Measurements from ENCODE around the gene LEMD1. TPM values are rescaled to one million over a fixed set of nuclear protein-coding genes. Genes with fewer than 3 reads are reported as not detected.

Gene LEMD1
- polyA plus RNA-seq, 1 donor from 2014 or later: 67.6 TPM

DNA sequence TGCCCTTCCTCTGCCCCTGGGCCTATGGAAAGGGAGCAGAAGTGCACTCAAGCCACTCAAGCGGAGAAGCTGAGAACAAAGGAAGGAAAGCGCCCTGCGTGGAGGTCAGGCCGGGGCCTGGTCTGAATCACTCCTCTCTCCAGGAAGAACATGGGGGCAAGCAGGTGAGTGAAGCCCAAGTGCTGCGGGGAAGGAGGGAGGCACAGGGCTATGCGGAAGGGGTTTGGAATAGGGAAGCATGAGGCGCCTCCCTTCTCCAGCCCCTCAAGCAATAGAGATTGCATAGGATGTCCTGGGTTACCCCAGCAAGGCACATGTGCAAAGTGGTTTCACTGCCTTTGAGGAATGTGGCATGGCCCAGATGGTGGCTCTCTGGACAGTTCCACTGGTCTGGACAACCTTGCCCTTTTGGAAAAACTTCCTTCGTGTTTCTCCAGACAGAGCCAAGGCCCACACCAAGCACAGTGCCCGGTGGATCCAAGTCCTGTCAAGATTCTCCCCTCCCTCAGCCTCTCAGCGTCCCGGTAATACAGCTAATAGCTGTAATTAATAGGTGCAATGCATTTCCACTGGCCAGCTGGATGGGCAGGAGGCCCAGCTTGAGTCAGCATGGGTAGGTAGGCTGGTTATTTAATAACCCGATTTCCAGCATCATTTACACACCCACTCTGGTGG lies 20.3 kb upstream of the LEMD1 start:
- Histone ChIP-seq H4K20me1 (ENCODE audit: insufficient read depth) (no peaks in the 10 kb centered on the region), H3K4me3 (ENCODE audit: low read length) (no peak overlapping the region), H3K36me3 (ENCODE audit: insufficient read depth, low read length) (peaks cover 4% of the 10 kb centered on the region), H3K27me3 (ENCODE audit: insufficient read depth, low read depth, low read length) (no peaks in the 10 kb centered on the region), H3K9me2 (ENCODE audit: insufficient read depth, low read length) (no peaks in the 10 kb centered on the region), H3K79me2 (replicated peaks; ENCODE audit: insufficient read depth, low read length) (peaks cover 4% of the 10 kb centered on the region), H3F3A (ENCODE audit: insufficient read depth, low read length, poor library complexity, severe bottlenecking) (peaks cover 4% of the 10 kb centered on the region), H3K4me2 (ENCODE audit: low read length) (no peak overlapping the region), H3K9me3 (ENCODE audit: low read length) (no peaks in the 10 kb centered on the region), H3K9ac (ENCODE audit: low read length) (no peak overlapping the region), H2AFZ (ENCODE audit: low read depth, low read length) (no peak overlapping the region), H3K27ac (ENCODE audit: low read length) (peak overlapping the region; percentile 1)
- no peak for TF ChIP-seq MXI1 (conservative IDR thresholded peaks at IDR 0.05; ENCODE audit: poor library complexity, severe bottlenecking)
- TF ChIP-seq EZH2 (IDR thresholded peaks at IDR 0.05; ENCODE audit: borderline replicate concordance, insufficient read depth, low read length, poor library complexity, severe bottlenecking): no peak
- no peak for TF ChIP-seq SMC3 (conservative IDR thresholded peaks at IDR 0.05; ENCODE audit: poor library complexity)
- no peak for TF ChIP-seq RAD21 (conservative IDR thresholded peaks at IDR 0.05)

DNA sequence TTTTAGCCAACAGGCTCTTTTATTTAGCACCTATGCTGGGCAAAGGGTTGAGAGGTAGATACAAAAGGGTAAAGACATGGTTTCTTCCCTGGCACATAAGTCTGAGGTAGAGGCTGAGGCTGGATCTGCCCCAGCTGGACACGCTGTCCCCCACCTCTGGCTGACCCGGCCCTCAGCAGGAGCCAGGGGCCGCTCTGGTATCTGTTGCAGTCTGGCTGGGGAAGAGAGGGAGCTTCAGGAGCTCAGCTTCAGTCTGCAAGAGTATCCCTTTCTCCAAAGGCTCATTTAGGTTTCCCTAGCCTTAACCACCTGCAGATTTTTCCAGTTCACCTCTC lies 19.8 kb upstream of the LEMD1 start:
- Histone ChIP-seq H3K36me3 (ENCODE audit: insufficient read depth, low read length) (peaks cover 4% of the 10 kb centered on the region), H4K20me1 (ENCODE audit: insufficient read depth) (no peaks in the 10 kb centered on the region), H3K9me2 (ENCODE audit: insufficient read depth, low read length) (no peaks in the 10 kb centered on the region), H3F3A (ENCODE audit: insufficient read depth, low read length, poor library complexity, severe bottlenecking) (peaks cover 4% of the 10 kb centered on the region), H3K27me3 (ENCODE audit: insufficient read depth, low read depth, low read length) (no peaks in the 10 kb centered on the region), H2AFZ (ENCODE audit: low read depth, low read length) (no peak overlapping the region), H3K9me3 (ENCODE audit: low read length) (no peaks in the 10 kb centered on the region), H3K4me3 (ENCODE audit: low read length) (no peak overlapping the region), H3K4me2 (ENCODE audit: low read length) (no peak overlapping the region), H3K79me2 (replicated peaks; ENCODE audit: insufficient read depth, low read length) (peaks cover 4% of the 10 kb centered on the region), H3K27ac (ENCODE audit: low read length) (peak overlapping the region; percentile 1), H3K9ac (ENCODE audit: low read length) (no peak overlapping the region)
- TF ChIP-seq SMC3 (conservative IDR thresholded peaks at IDR 0.05; ENCODE audit: poor library complexity) (no peak), POLR2AphosphoS5 (IDR thresholded peaks at IDR 0.05) (no peak), RAD21 (conservative IDR thresholded peaks at IDR 0.05) (no peak), EZH2 (IDR thresholded peaks at IDR 0.05; ENCODE audit: borderline replicate concordance, insufficient read depth, low read length, poor library complexity, severe bottlenecking) (no peak), TAF1 (IDR thresholded peaks at IDR 0.05; ENCODE audit: low read depth) (no peak), EP300 (conservative IDR thresholded peaks at IDR 0.05; ENCODE audit: poor library complexity, severe bottlenecking) (no peak), MXI1 (conservative IDR thresholded peaks at IDR 0.05; ENCODE audit: poor library complexity, severe bottlenecking) (no peak)
- TF ChIP-seq, protein P1, sequence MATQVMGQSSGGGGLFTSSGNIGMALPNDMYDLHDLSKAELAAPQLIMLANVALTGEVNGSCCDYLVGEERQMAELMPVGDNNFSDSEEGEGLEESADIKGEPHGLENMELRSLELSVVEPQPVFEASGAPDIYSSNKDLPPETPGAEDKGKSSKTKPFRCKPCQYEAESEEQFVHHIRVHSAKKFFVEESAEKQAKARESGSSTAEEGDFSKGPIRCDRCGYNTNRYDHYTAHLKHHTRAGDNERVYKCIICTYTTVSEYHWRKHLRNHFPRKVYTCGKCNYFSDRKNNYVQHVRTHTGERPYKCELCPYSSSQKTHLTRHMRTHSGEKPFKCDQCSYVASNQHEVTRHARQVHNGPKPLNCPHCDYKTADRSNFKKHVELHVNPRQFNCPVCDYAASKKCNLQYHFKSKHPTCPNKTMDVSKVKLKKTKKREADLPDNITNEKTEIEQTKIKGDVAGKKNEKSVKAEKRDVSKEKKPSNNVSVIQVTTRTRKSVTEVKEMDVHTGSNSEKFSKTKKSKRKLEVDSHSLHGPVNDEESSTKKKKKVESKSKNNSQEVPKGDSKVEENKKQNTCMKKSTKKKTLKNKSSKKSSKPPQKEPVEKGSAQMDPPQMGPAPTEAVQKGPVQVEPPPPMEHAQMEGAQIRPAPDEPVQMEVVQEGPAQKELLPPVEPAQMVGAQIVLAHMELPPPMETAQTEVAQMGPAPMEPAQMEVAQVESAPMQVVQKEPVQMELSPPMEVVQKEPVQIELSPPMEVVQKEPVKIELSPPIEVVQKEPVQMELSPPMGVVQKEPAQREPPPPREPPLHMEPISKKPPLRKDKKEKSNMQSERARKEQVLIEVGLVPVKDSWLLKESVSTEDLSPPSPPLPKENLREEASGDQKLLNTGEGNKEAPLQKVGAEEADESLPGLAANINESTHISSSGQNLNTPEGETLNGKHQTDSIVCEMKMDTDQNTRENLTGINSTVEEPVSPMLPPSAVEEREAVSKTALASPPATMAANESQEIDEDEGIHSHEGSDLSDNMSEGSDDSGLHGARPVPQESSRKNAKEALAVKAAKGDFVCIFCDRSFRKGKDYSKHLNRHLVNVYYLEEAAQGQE (IDR thresholded peaks at IDR 0.05; ENCODE audit: borderline replicate concordance): no peak
- TF ChIP-seq, protein P2, sequence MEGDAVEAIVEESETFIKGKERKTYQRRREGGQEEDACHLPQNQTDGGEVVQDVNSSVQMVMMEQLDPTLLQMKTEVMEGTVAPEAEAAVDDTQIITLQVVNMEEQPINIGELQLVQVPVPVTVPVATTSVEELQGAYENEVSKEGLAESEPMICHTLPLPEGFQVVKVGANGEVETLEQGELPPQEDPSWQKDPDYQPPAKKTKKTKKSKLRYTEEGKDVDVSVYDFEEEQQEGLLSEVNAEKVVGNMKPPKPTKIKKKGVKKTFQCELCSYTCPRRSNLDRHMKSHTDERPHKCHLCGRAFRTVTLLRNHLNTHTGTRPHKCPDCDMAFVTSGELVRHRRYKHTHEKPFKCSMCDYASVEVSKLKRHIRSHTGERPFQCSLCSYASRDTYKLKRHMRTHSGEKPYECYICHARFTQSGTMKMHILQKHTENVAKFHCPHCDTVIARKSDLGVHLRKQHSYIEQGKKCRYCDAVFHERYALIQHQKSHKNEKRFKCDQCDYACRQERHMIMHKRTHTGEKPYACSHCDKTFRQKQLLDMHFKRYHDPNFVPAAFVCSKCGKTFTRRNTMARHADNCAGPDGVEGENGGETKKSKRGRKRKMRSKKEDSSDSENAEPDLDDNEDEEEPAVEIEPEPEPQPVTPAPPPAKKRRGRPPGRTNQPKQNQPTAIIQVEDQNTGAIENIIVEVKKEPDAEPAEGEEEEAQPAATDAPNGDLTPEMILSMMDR (IDR thresholded peaks at IDR 0.05; ENCODE audit: poor library complexity, severe bottlenecking): no peak
